ENCODE data around the gene HOXB3.

- no peak for TF ChIP-seq EZH2 (IDR thresholded peaks at IDR 0.05)
- TF ChIP-seq POLR2AphosphoS5 (IDR thresholded peaks at IDR 0.05; ENCODE audit: borderline replicate concordance, low read depth, low read length) = no peak
- no peak for TF ChIP-seq FOXP2 (optimal IDR thresholded peaks at IDR 0.05; ENCODE audit: control extremely low read depth, extremely low read length, insufficient read depth)
Measured at GRCh38 chr17:48588074-48588415, 2.0 kb downstream of the HOXB3 start.

Measured in SK-N-MC (cell line).